ENCODE measurements around the gene STON2. TPM values are rescaled to one million over a fixed set of nuclear protein-coding genes. Genes with fewer than 3 reads are reported as not detected.

The STON2 gene
- total RNA-seq, 1 experiment from 2014 or later, result 8.6 TPM

DNA sequence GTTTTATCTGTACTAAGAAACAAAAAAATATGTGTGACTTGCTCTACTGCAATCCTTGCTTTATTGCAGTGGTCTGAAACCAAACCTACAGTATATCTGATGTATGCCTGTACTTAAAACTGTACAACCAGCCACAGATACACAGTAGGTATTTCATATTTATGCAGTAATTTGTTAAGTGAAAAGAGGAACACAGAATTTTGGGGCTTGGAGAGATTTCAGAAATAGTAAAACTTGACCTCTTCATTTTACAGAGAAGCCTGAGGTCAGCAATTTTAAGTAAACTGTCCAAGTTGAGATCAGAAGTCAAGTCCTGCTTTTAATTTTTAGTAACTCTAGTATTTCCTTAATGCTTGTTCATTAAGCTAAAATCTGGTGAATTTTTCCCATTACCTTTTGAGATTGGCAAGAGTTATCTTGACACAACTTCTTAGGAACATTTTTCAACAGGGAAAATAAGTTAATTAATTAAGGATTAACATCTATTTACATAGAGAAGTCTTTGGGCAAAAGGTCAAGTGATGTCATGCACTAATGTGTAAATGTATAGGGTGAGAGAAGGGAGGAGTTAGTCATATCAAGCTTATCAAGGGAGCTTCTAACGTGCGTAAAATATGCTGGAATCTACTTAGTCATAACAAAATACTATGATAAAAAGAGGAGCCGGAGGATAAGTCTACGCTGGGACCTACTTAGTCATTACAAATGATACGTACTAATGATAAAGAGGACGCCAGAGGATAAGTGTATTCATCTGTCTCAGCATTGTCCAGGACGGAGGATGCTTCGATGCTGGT is 113.4 kb downstream of the STON2 start:
- Histone ChIP-seq H3K4me1 (ENCODE audit: insufficient read depth, low read length, poor library complexity, severe bottlenecking) (no peaks in the 10 kb centered on the region), H3K36me3 (ENCODE audit: insufficient read depth, low read length, poor library complexity, severe bottlenecking) (no peaks in the 10 kb centered on the region), H3K4me3 (ENCODE audit: low read depth, low read length, poor library complexity, severe bottlenecking) (no peak overlapping the region), H3K9me3 (ENCODE audit: low read depth, low read length, poor library complexity, severe bottlenecking) (no peaks in the 10 kb centered on the region), H3K27me3 (replicated peaks; ENCODE audit: insufficient read depth, low read depth, low read length, poor library complexity) (no peaks in the 10 kb centered on the region), H3K27ac (ENCODE audit: low read depth, low read length, poor library complexity, severe bottlenecking) (no peak overlapping the region)
- BruUV-seq (replicated peaks), result no TSS peak
- ChIA-PET CTCF (interaction anchor here (0.5 kb wide), 1 partner anchor 44 kb away, joined by 3 read pairs; no protein-coding TSS in a partner anchor), POLR2A (ENCODE audit: low non-redundant PET) (no interaction called here)
- no peak for DNase-seq (ENCODE audit: low spot score)
- intact Hi-C loops (cut with micrococcal nuclease; ENCODE audit: unreplicated experiment), result no loop called here
- no peak for TF ChIP-seq CTCF (conservative IDR thresholded peaks at IDR 0.05; ENCODE audit: low read depth, low read length)

- H3K27me3 ChIP-seq (replicated peaks; ENCODE audit: insufficient read depth, low read depth, low read length, poor library complexity), result no peaks in the 10 kb centered on the region
- ChIA-PET POLR2A (ENCODE audit: low non-redundant PET) (no interaction called here), CTCF (no interaction called here)
- H3K27ac ChIP-seq (ENCODE audit: low read depth, low read length, poor library complexity, severe bottlenecking), result no peak overlapping the region
- no peak for DNase-seq (ENCODE audit: low spot score)
- no peak overlapping the region for H3K4me3 ChIP-seq (ENCODE audit: low read depth, low read length, poor library complexity, severe bottlenecking)
- no peak for TF ChIP-seq CTCF (conservative IDR thresholded peaks at IDR 0.05; ENCODE audit: low read depth, low read length)
- no peak for TF ChIP-seq EZH2 (IDR thresholded peaks at IDR 0.05; ENCODE audit: borderline replicate concordance, low read depth, low read length, poor library complexity, severe bottlenecking)
- intact Hi-C loops (cut with micrococcal nuclease; ENCODE audit: unreplicated experiment), result no loop called here
- no peaks in the 10 kb centered on the region for H3K4me1 ChIP-seq (ENCODE audit: insufficient read depth, low read length, poor library complexity, severe bottlenecking)
- no TSS peak for BruUV-seq (replicated peaks)
- no peaks in the 10 kb centered on the region for H3K36me3 ChIP-seq (ENCODE audit: insufficient read depth, low read length, poor library complexity, severe bottlenecking)
- no peaks in the 10 kb centered on the region for H3K9me3 ChIP-seq (ENCODE audit: low read depth, low read length, poor library complexity, severe bottlenecking)
Observed at GRCh38 chr14:81285245-81285644, 114.9 kb downstream of the STON2 start.

GRCh38 chr14:81281332-81281731 is 118.8 kb downstream of the STON2 start:
- Histone ChIP-seq H3K4me1 (ENCODE audit: insufficient read depth, low read length, poor library complexity, severe bottlenecking) (peaks cover 2% of the 10 kb centered on the region), H3K27me3 (replicated peaks; ENCODE audit: insufficient read depth, low read depth, low read length, poor library complexity) (no peaks in the 10 kb centered on the region), H3K9me3 (ENCODE audit: low read depth, low read length, poor library complexity, severe bottlenecking) (no peaks in the 10 kb centered on the region), H3K4me3 (ENCODE audit: low read depth, low read length, poor library complexity, severe bottlenecking) (no peak overlapping the region), H3K27ac (ENCODE audit: low read depth, low read length, poor library complexity, severe bottlenecking) (no peak overlapping the region), H3K36me3 (ENCODE audit: insufficient read depth, low read length, poor library complexity, severe bottlenecking) (no peaks in the 10 kb centered on the region)
- CTCF ChIA-PET, result no interaction called here
- intact Hi-C loops (cut with micrococcal nuclease; ENCODE audit: unreplicated experiment), result no loop called here
- no peak for DNase-seq (ENCODE audit: low spot score)
- no peak for TF ChIP-seq EZH2 (IDR thresholded peaks at IDR 0.05; ENCODE audit: borderline replicate concordance, low read depth, low read length, poor library complexity, severe bottlenecking)
- no peak for TF ChIP-seq CTCF (conservative IDR thresholded peaks at IDR 0.05; ENCODE audit: low read depth, low read length)
- BruUV-seq (replicated peaks), result no TSS peak
- POLR2A ChIA-PET (ENCODE audit: low non-redundant PET), result no interaction called here

All from A673 (cell line).